ENCODE measurements around the gene HYAL4.
"Not testable (repeated sequence)": the region's sequence is repeated elsewhere in the genome, so short reads cannot be mapped to it uniquely, and the experiment has no call there.

HYAL4 gene, protein sequence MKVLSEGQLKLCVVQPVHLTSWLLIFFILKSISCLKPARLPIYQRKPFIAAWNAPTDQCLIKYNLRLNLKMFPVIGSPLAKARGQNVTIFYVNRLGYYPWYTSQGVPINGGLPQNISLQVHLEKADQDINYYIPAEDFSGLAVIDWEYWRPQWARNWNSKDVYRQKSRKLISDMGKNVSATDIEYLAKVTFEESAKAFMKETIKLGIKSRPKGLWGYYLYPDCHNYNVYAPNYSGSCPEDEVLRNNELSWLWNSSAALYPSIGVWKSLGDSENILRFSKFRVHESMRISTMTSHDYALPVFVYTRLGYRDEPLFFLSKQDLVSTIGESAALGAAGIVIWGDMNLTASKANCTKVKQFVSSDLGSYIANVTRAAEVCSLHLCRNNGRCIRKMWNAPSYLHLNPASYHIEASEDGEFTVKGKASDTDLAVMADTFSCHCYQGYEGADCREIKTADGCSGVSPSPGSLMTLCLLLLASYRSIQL

DNA sequence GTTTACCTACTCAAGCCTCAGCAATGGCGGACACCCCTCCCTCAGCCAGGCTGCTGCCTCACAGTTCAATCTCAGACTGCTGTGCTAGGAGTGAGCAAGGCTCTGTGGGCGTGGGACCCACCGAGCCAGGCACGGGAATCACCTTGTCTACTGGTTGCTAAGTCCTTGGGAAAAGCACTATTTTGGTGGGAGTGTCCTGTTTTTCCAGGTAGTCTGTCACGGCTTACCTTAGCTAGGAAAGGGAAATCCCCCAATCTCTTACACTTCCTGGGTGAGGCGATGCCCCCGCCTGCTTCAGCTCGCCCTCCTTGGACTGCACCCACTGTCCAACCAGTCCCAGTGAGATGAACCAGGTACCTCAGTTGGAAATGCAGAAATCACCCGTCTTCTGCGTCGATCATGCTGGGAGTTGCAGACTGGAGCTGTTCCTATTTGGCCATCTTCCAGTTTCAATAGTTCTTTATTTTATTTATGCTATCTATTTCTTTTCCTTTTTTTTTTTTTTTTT is at the start of gene HYAL4:
Gene HYAL4 (plus strand): TSS at position 458 of the 508 bp plus-strand sequence. CDS start 23,105 bp downstream, outside the sequence.
- no peak for FAIRE-seq

DNA sequence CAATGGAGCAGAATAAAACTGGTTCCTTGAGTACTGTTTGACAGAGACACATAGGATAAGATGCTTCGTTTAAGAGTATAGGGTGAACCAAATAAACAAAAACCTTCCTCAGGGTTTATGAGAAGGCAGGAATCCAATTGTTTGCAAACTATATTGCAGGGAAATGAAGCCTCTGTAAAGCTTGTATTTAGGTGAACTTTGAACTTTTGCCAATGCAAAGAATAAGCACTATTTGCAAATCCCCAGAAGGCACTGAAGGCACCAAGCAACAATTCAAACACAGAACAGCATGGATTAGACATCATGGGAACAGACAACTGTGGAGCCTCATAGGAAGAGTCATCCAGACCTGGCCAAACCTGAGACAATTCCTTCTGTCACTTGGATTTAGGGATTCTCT is 49.1 kb upstream of the HYAL4 start:
- FAIRE-seq = no peak

DNA sequence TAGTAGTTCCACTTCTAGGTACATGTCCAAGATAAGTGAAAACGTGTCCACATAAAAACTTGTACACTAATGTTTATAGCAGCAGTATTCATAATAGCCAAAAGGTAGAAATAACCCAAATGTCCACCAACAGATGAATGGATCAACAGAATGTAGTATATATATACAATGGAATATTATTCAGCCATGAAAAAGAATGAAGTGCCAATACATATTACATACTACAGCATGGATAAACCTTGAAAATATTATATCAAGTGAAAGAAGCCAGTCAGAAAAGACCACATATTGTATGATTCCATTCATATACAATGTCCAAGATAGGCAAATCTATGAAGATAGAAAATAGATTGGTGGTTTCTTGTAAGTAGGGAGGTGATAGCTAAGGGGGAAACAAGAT is 48.4 kb upstream of the HYAL4 start:
- no peak for FAIRE-seq

DNA sequence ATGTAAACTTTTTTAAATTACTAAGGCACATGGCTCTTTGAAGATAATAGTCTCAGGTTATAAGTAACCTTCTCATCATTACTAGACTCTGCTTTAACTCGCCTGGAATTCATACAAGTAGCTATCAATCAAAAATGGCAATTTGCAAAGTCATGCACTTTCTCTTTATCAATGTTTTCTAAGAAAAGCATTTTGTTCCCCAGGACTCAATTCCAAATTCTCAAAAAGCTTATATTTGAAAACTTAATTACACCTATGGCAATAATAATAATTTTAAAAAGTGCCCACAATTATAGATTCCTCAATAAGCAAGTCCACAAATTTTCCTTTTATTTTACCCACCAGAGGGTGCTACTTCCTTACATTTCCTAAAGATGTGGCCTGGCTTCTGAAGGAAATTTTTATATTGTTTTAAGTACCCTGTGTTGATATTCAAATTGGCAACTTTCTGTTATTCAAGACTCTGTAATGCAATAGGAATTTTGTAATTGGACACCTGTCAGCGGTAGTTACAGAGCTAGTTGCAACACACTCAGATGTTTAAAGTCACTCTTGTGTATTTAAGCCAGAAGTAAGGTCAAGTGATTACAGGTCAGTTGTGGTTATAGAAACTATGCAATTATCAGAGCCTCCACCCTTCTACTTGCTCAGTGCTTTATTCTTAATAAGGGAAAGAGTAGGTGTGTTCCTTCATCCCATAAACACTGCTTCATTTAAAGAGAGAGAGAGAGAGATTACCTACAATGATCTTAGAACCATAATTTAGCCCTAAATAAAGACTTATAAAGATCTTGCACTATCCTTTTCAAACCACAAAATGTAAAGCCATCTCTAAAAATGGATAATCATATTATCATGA is 47.1 kb upstream of the HYAL4 start:
- FAIRE-seq = peak; percentile 98

DNA sequence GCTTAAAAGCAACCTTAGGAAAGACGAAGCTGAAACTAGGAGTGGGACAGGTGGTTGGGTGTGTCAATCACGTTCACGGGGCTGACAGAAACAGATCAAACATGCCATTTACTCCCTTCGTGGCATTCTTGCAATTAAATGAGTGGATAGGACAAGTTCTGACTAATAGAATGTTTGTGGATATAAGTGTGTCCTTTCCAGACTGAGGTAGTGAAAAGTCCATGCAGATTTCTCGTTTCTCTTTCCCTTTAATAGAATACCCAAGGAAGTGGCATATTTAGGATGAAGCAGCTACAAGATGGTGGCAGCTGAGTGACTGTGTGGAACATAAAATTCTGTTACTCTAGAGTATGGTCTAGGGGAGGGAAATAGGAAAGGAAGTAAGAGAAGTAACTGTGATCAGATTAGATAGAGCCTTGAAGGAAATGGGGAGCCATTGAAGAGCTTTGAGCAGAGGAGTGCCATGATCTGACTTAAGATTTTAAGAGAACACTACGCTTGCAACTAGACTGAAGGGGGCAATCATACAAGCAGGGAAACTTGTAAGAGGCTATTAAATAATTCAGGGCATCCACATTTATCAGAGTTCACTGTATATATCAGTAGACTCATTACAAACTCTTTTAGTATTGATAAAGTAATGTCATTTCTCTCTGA is 46.3 kb upstream of the HYAL4 start:
- no peak for FAIRE-seq

DNA sequence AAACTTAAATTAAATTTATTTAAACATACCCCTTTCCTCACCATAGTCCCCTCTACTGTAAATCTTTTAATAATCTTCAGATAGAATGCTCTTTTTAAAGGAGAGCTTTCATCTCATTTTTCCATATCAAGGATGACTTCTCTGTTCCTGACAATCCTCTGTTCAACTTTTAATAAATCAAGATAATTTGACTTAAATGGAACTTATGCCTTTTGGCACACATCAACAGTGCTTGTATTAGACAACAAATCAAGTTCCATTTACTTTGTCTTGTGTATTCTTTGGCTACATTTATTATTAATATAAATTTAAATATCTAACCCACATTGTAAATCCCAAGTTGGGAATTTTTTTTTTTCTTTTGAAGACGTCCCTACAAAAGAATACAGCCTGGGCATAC is 42.7 kb upstream of the HYAL4 start:
- no peak for FAIRE-seq

DNA sequence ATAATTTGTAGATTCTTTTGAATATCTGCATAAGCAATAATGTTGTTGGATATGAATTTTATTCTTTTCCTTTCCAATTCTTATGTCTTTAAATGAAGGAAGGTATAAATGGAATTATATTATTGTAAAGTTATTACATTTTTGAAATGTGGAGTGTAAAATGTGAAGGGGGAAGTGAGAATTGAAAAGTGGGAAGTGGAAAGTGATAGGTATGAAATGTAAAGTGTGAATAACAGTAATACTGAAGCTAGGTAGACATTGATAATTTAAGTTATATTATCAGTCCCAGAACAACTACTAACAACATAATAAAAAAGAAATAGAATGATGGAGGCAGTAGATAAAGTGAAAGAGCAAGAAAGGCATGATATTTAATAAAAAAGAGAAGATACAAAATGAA is 39.7 kb upstream of the HYAL4 start:
- no peak for FAIRE-seq

DNA sequence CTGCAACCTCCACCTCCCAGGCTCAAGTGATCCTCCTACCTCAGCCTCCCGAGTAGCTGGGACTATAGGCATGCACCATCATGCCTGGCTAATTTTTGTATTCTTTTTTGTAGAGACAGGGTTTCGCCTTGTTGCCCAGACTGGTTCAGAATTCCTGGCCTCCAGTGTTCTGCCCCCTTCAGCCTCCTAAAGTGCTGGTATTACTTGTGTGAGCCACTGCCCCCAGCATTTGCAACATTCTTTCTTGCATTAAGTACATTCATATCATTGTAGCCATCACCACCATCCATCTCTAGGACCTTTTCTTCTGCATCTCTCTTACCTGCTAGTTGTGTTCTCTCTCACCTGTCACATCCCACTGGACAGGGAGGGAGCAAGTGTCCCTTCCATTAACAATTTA is 35.5 kb upstream of the HYAL4 start:
- no peak for FAIRE-seq

DNA sequence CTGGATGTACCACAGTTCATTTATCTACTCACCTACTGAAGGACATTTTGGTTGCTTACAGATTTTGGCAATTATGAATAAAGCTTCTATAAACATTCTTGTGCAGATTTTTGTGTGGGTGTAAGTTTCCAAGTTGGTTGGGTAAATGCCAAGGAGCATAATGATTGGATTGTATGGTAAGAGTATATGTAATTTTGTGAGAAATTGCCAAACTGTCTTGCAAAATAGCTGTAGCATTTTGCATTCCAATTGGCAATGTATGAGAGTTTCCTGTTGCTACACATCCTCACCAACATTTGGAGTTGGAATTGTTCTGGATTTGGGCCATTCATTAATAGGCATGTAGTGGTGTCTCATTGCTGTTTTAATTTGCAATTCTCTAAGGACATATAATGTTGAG is 33.9 kb upstream of the HYAL4 start:
- FAIRE-seq = no peak

DNA sequence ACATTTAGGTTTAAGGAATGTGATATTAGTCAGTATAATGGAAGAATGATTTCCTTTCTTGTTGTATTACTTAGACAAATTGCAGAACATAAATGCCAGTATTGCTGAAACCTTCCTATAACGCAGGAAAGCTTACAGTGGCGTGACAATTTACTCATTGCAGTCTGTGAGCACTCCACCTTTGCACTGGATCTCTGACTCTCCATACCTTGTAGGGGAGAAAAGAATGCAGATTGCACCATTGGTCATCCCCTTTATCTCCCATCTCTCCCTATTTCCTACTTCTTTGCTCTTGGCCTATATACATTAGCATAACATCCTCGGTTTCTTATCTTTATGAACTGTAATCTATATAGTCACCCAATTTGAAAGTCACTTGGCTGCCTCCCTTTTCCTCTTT is 28.1 kb upstream of the HYAL4 start:
- no peak for FAIRE-seq

DNA sequence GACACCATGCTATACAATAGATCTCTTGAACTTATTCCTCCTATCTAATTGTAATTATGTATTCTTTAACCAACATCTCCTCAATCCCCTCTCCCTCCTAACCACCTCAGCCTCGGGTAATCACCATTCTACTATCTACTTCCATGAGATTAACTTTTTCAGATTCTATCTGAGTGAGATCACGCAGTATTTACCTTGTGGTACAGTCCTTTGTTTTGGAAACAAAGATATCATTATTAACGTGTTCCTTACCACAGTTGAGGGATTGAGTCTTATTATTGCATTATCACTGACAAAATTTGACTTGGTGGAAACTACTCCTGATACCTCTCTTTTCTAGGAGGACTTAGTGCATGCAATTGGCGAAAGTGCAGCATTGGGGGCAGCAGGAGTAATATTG is 26.0 kb upstream of the HYAL4 start:
- FAIRE-seq = no peak

DNA sequence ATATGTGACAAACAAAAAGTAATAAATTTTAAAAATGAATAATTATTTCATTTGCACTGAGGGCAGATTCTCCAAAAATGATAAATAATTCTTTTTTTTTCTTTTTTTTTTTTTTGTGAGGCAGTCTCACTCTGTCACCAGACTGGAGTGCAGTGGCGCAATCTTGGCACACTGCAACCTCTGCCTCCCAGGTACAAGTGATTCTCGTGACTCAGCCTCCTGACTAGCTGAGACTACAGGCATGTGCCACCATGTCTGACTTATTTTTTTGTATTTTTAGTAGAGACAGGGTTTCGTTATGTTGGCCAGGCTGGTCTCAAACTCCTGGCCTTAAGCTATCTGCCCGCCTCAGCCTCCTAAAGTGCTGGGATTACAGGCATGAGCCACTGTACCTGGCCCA is 25.2 kb upstream of the HYAL4 start:
- not testable (repeated sequence) for FAIRE-seq

DNA sequence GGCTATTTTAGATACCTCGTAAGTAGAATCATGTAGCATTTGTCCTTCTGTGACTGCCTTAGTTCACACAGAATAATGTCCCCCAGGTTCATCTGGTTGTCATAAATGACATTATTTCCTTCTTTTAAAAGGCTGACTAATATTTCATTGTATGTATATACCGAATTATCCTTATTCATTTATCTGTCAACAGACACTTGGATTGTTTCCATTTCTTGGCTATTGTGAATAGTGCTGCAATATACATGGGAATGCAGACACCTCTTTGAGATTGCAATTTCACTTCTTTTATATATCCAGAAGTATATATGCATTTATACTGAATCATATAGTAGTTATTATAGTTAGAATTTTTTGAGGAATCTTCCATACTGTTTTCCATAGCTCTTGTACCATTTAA is 24.1 kb upstream of the HYAL4 start:
- no peak for FAIRE-seq

DNA sequence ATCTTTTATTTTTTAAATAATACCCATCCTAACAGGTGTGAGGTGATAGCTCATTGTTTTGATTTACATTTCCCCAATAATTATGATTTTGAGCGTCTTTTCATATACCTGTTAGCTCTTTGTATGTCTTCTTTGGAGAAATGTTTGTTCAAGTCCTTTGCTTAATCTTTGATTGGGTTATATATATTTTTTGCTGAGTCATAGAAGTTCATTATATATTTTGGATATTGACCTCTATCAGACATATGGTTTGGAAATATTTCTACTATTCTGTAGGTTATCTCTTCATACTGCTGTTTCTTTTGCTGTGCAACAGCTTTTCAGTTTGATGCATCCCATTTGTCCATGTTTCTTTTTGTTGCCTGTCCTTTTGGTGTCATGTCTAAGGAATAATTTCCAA is 23.6 kb upstream of the HYAL4 start:
- no peak for FAIRE-seq

DNA sequence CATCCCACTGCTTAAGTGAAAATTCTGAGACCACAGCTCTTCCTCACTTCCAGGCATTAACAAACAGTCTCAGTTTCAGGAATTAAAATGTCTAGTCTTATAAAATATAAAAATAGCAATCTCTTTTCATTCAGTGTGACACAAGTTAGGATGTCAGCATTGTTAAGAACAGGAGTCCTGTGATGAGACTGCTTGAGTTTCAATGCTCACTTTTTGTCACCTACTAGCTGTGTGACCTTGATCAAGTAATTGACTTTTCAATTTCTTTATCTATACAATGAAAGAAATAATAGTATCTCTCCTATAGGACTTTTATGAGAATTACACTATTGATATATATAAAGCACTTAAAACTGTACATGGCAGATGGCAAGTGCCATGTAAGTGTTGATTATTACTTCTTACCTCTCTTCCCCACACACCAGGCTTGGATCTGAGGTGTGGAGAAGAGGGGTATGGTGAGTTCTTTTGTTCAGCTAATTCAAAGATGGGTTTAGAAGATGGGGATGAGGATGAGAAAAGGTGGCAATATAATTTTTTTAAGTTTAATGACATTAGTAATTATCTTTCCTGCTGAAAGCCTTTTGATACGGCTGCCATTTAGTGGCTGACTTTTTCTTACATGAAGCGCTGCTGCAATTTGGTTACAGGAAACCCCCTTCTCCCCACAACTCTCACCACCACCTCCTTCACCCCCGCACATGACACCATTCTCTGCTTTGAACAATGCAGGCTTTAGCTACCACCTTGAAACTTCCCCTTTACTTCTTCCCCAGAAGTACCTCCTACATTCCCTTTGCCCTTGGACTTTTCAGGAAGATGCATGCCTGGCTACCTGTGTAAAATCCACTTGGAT is 20.8 kb upstream of the HYAL4 start:
- FAIRE-seq = no peak

DNA sequence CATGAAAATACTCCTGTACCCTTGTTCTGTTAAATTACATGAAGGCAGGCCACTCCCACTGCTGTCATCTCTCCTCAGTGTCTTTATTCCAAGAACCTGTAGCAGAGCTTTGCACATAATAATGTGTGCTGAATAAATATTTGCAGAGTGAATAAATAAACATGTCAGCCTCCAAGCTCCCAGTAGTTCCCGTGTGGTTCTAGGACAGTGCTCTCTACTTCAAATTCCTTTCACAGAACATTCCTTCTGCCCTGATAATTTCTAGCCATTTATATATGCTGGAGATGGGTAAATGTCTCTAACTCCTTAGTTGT is 20.3 kb upstream of the HYAL4 start:
- no peak for FAIRE-seq

DNA sequence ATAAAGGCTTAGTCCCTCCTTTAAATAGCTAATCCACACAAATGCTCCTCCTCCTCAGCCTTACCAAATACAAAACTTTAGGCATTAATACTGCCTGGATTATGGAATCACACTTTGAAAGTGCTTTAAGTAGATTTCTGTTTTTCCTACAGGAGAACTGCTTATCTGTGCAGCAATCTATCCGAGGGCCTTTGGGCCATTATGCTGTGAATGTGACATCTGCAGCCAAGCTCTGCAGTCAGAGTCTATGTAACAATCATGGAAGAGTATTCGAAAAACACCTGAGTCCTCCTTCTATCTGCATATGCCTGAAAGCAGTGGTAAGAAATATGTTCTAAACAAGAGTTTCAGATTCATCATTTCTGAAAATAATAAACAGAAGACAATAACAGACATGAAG is 16.2 kb upstream of the HYAL4 start:
- no peak for FAIRE-seq

DNA sequence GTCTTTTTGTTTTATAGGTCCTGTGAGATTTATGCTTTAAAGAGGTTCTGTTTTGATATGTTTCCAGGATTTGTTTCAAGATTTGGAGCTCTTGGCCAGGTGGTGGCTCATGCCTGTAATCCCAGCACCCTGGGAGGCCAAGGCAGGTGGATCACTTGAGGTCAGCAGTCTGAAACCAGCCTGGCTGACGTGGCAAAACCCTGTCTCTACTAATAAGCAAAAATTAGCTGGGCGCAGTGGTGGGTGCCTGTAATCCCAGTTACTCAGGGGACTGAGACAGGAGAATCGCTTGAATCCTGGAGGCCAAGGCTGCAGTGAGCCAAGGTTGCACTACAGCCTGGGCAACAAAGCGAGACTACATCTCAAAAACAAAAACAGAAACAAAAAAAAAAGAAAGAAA is 8.3 kb upstream of the HYAL4 start:
- no peak for FAIRE-seq

DNA sequence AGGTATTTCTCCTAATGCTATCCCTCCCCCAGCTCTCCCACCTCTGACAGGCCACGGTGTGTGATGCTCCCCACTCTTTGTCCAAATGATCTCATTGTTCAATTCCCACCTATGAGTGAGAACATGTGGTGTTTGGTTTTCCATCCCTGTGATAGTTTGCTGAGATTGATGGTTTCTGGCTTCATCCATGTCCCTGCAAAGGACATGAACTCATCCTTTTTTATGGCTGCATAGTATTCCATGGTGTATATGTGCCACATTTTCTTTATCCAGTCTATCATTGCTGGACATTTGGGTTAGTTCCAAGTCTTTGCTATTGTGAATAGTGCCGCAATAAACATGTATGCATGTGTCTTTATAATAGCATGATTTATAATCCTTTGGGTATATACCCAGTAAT is 5.9 kb upstream of the HYAL4 start:
- FAIRE-seq = not testable (repeated sequence)

DNA sequence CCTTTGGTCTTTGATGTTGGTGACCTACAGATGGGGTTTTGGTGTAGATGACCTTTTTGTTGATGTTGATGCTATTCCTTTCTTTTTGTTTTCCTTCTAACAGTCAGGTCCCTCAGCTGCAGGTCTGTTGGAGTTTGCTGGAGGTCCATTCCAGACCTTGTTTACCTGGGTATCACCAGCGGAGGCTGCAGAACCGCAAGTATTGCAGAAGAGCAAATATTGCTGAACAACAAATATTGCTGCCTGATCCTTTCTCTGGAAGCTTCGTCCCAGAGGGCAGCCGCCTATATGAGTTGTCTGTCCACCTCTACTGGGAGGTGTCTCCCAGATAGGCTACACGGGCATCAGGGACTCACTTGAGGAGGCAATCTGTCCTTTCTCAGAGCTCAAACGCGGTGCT is 827 bp upstream of the HYAL4 start:
- FAIRE-seq = not testable (repeated sequence)

DNA sequence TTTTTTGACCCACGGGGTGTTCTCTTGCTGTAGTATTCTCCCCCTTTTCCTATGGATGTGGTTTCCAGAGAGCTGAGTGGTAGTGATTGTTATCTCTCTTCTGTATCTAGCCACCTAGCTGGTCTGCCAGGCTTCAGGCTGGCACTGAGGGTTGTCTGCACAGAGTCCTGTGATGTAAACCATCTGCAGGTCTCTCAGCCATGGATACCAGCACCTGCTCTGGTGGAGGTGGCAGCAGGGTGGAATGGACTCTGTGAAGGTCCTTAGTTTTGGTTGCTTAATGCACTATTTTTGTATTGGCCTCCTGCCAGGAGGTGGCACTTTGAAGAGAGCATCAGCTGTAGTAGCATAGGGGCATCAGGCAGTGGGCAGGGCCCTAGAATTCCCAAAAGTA is 851 bp downstream of the HYAL4 start:
- FAIRE-seq = no peak

DNA sequence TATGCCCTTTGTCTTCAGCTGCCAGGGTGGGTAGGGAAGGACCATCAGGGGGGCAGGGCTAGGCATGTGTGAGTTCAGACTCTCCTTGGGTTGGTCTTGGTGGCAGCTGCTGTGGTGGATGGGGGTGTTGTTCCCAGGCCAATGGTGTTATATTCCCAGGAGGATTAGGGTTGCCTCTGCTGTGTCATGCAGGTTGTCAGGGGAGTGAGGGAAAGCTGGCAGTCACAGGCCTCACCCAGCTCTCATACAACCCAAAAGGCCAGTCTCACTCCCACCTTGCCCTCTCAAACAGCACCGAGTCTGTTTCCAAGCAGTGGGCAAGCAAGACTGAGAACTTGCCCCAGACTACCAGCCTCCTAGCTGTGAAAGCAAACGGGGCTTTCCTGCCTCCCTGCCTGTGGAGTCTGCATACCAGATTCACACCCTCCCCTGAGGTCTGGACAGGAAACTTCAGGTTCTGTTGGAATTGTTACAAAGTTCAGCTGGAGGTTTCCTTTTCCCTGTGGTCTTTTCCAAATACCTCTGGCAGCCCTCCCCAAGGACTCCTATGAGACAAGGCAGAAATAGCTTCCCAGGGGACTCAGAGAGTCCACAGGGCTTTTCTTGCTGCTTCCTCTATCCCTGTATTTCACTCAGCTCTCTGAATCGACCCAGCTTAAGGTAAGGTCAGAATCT is 1.4 kb downstream of the HYAL4 start:
- no peak for FAIRE-seq
